ENCODE results near the gene PTCRA.
"Not testable (repeated sequence)": the region's sequence is repeated elsewhere in the genome, so short reads cannot be mapped to it uniquely, and the experiment has no call there.

Gene PTCRA

DNA sequence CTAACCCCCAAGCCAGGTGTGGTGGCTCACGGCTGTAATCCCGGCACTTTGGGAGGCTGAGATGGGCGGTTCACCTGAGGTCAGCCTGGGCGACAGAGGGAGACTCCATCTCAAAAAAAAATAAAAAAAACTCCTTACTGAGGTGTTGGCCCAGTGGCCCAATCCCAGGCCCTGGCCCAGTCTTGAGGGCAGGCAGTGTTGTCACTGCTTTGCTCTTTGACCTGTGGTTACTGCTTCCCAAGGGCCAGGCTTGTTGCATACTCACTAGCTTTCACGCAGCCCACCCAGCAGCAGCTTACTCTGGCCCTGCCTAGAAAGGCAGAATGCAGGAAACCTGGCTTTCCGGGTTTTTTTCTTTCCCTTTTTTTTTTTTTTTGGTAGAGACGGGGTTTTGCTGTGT is 26.6 kb downstream of the PTCRA start:
- no peak for DNase-seq

DNA sequence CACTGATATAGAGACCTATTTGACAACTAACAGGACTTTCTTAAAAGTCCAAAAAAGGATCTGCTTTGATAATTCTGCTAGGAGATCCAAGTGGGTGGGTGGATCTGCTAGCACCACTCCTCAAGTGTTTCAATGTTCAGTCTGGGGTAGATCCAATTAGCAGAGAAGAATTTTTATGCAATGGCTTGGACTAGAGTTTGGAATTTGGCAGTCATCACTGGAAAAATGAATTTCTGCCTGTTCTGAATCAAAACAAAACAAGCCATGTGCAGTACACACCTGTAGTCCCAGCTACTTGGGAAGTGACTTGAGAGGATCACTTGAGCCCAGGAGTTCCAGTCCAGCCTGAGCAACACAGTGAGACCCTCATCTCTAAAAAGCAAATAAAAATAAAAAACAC is 32.1 kb downstream of the PTCRA start:
- no peak for DNase-seq

DNA sequence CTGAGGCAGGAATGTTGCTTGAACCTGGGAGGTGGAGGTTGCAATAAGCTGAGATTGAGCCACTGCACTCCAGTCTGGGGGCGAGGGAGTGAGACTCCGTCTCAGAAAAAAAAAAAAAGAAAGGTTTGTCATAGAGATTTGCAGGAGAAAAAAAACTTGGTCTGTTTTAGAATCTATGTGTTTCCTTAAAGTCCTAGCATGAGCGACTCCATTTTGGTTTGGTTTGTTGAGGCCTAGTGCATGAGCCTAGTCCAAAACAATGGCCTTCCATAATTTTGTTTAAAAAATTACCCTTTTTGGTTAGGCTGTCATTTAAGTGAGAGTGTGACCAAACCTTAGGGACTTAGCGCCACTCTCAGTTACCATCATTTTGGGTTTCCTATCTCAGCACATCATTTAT is 36.5 kb downstream of the PTCRA start:
- no peak for DNase-seq

DNA sequence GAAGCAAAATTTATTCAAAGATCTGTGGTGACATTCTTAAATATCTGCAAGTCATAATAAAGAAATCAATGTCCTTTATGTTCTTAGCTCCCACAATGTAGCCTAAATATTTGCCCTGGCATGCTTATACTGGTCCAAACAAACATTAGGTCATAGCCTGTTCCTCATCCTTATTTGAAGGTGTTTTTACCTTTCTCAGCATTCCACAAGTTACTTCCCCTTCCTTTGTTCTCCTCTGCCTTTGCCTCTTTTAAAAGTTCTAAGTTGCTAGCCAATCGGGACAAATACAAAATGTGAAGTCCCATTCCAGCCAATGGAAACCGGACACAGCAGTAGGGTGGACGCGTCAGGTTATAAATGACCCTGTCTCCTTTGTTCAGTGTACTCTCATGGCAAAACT is 38.6 kb downstream of the PTCRA start:
- DNase-seq, result not testable (repeated sequence)

DNA sequence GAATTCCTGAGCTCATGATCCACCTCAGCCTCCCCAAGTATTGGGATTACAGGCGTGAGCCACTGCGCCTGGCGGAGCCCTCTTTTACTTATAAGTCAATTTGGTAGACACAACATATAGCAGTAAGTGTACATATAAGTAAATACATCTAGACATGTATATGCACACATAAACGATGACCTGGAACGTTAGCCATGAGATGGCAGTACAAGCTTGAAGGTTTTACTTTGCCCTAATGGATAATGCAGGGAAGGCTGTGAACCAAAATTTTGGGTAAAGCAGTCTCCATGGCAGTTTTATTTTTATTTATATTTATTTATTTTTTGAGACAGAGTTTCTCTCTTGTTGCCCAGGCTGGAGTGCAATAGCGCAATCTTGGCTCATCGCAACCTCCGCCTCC is 42.3 kb downstream of the PTCRA start:
- peak; percentile 39 for DNase-seq

DNA sequence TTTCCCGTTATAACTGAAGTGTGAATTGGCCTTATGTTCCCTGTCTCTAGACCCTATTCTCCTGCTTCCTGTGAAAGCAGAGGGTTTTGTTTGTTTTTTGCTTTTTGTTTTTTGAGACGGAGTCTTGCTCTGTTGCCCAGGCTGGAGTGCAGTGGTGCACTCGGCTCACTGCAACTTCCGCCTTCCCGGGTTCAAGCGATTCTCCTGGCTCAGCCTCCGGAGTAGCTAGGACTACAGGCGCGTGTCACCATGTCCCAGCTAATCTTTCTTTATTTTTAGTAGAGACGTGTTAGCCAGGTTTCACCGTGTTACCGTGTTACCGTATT is 44.0 kb downstream of the PTCRA start:
- no peak for DNase-seq

DNA sequence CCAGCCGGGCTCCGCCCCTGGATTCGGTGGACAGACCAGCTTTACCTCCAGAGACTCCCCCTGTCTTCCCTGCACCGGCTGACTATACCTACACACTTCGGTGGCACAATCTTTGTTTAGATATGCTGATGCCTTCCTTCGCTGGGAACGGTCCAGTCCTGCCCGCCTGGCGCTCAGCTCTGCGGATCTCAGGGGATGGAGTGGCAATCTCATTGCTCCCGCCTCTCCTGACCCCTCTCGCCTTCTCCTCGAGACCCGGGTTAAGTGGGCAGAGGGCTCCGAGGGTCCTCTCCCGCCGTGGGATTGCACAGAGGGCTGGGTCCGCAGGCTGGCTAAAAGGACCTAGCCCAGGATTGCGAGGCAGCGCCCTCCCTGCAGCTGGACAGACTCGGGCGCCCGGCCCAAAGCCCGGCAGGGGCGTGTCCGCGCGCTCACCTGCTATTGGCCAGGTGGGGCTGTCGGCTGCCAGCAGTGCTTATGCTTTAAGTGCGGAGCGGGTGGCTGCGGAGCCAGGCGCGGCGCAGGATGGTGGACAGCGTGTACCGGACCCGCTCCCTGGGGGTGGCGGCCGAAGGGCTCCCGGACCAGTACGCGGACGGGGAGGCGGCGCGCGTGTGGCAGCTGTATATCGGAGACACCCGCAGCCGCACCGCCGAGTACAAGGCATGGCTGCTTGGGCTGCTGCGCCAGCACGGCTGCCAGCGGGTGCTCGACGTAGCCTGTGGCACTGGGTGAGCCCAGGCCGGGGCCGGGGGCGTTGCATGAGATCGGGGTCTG is 44.6 kb downstream of the PTCRA start, which contains the start of gene GNMT:
TSS of gene GNMT (plus strand) at position 512 of the 777 bp plus-strand sequence. CDS start at position 526, 14 bp downstream.
- no peak for DNase-seq

DNA sequence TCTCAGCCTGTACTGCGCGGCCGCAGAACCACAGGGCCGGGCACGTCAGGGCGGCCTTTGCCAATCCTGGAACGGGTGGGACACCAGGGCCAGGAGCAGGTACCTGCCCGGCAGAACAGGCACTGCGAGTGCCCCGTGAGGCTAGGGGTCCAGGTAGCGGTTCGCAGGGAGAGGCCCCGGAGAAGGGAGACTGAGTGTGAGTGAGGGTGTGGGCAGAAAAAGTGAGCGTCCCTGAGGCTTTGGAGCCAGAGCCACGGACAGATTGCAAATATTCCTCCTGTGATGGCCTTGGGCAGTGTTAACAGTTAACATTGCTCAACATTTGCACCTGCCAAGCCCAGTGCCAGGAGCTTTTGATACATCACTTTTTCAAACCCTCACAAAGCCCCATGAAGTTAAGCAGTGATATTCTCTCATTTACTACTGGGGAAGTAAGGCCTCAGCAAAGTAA is 45.2 kb downstream of the PTCRA start:
- no peak for DNase-seq

DNA sequence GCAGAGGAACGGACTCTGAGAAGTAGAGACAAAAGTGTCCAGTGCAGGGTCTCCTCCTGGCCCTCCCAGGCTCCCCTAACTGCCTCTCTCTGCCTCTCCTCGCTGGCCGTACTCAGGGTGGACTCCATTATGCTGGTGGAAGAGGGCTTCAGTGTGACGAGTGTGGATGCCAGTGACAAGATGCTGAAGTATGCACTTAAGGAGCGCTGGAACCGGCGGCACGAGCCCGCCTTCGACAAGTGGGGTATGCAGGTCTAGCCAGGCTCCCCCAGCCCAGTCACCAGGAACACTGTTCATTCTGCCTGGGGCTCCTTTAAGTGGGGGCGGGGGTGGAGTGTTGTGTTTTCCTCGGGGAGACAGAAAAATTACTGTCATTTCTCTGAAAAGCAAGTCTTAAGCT is 46.2 kb downstream of the PTCRA start:
- DNase-seq, result no peak

DNA sequence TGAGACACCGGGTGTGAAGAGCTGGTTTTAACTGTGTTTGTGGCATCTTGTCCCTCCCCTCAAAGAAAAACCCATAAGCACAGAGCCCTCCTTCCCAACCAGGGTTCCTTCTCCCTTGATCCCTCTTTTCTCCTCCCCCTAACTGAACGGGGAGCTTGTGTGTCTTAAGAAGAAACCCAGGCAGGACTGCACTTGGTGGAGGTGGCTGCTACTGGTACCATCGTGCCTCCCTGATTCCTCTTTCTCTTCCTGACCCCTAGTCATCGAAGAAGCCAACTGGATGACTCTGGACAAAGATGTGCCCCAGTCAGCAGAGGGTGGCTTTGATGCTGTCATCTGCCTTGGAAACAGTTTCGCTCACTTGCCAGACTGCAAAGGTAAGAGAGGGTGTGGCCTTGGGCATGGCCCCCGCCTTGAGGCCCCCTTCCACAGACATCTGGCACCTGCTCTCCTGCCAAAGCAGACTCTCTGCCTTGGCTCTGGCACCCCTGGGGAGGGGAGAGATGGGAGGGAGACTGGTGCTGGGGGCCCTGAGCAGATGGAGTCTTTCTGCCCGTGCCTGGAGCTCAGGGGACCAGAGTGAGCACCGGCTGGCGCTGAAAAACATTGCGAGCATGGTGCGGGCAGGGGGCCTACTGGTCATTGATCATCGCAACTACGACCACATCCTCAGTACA is 46.8 kb downstream of the PTCRA start:
- DNase-seq, result no peak

DNA sequence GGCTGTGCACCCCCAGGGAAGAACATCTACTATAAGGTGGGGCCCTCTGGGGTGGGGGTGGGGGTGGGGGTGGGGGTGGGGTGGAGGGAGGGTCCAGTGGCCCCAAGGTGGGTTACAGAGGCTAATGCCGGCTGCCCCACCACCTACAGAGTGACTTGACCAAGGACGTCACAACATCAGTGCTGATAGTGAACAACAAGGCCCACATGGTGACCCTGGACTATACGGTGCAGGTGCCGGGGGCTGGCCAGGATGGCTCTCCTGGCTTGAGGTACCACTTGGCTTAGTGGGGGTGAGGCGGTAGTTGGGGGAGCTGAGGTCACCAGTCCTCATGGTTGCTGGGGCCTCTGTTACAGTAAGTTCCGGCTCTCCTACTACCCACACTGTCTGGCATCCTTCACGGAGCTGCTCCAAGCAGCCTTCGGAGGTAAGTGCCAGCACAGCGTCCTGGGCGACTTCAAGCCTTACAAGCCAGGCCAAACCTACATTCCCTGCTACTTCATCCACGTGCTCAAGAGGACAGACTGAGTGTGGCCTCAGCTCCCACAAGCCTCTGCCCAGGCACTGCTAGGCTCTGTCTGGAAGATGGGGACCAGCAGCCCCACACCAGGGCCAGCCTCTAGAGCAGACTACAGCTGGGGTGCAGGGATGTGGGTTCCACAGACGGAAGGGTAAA is 47.5 kb downstream of the PTCRA start:
- DNase-seq, result no peak

DNA sequence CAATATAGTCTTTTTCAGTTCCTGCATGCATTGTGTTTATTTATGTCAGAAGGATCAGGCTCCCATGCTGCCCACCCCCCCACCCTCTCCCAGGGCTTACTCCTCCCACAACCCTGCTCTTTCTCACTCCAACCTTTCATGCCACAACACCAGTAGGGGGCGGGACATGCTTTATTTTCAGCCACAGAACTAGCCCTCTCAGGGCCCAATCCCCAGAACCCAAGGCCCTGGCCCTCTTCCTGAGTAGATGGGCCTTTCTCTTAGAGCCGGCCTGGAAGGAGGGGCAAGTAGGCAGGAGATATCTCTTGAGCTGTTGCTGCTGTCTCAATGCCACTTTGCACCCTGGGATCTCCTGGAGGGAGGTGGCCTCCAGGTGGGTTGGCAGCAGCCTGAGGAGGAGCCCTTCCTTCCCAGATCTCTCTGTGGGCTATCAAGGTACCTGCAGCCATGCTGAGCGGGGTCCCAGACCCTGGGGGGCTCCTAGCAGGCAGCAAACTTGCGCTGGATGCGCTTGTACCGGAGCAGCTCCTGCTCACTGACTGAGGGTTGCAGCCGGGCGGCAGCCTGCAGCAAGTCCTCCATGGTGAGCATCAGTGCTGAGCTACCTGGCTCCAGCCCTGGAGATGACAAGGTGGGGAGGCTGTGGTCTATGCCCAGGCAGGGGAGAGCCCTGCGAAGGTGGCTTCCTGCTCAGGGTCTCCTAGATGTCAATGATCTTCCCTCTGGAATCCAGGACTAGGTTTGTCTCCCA is 48.2 kb downstream of the PTCRA start:
- peak; percentile 71 for DNase-seq

DNA sequence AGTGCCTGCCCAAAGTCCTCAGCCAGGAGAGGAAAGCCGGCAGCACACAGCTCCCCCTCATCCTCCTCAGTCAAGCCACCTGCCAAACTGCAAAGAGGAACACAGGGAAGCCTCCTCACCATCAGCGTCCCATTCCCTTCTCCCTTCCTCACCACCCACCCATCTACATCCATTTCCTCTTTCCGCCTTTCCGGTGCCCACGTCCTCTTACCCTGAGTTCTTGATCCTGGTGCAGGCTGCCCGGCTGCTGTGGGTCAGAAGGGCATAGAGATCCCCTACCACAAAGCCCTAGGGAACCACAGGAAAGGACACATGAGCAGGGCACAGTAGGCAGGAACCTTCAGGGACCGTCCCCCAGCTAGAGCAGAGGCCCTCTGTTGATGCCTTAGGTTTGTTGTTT is 50.7 kb downstream of the PTCRA start:
- no peak for DNase-seq

DNA sequence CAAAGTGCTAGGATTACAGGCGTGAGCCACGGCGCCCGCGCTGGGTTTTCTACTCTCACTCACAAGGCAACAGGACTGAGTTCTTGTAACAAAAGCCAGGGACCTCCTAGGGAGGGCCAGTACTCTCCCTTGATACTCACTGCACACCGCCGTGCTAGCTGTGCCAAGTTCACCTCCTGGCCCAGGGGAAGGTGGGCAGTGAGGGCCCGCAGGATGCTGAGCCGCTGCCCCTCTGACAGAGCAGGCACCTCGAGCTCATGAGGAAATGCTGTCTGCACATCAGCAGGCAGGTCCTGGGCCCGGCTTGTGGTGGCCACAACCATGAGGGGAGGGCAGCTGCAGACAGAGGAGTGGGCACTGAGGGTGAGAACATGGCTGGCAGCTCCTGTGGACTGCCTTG is 51.4 kb downstream of the PTCRA start:
- no peak for DNase-seq

DNA sequence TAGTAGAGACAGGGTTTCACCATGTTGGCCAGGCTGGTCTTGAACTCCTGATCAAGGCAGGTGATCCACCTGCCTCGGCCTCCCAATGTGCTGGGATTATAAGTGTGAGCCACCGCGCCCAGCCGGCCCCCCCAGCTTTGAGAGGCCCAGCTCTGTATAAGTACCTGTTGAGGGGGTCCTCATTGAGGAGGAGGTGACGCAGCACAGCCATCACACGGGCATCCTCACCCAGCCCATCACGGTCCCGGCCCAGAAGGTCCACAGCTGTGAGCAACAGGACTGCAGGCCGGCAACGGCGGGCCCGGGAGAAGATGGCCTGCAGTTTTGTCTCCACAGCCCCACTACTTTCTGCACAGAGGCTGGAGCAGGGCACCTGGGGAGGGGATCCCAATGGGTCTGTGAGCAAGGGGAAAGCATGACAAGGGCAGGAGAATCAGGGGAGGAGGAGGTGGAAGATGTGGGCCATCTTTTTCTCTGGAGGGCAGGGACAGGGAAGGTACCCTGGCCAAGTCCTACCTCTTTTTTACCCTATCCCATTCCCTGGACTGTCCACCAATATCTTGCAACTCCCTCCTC is 52.4 kb downstream of the PTCRA start:
- no peak for DNase-seq

DNA sequence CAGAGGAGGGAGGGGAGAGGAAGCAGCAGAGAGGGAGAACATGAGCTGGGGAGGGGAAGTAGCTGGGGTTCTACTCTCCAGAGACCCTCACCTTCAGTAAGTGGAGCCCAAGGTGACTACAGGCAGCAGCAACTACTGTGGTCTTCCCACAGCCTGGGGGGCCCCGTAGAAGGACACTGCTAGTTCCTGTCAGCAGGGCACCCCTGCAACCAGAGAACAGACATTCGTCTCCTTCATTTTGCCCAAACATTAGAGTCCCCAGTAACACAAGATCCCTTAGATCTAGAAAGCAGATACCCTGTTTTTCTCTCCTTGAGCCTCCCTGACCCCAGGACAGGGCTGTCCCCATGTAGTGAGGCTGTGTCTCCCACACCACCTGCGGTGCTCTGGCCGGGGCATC is 52.9 kb downstream of the PTCRA start:
- no peak for DNase-seq

DNA sequence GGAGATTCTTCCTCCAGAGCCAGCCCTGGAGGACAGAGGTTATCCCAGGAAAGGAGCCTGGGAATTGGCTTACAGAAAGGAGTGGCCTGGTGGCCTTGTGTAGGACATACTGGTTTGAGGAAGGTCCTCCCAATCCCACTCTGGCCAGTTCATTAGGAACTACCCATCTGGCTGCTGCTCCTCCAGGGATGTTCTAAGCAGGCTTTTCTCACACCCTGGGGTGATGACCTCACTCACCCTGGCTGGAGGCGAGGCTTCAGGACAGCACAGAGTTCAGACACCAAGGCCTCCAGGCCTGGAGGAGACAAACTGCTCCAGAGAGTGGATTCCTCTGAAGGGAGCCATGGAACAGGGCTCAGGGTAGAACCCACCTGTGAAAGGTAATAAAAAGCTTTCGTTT is 53.6 kb downstream of the PTCRA start:
- no peak for DNase-seq

DNA sequence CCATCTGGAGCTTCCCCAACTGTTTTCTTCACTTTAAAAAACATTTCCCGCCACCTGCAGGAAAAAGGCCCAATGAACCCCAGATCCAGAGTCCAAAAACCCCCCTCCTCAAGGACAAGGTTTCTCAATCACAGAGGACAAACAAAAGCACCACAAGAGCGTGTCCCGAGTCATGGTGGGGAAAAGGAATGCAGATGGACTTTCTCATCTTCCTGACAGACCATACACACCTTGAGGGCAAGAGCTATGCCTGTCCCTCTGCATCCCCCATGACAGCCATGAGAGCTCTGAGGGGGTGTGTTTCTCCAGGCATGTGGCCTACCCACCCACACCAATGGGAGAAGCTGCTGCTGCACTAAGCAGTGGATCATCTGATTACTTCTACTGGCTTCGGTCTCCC is 54.1 kb downstream of the PTCRA start:
- no peak for DNase-seq

DNA sequence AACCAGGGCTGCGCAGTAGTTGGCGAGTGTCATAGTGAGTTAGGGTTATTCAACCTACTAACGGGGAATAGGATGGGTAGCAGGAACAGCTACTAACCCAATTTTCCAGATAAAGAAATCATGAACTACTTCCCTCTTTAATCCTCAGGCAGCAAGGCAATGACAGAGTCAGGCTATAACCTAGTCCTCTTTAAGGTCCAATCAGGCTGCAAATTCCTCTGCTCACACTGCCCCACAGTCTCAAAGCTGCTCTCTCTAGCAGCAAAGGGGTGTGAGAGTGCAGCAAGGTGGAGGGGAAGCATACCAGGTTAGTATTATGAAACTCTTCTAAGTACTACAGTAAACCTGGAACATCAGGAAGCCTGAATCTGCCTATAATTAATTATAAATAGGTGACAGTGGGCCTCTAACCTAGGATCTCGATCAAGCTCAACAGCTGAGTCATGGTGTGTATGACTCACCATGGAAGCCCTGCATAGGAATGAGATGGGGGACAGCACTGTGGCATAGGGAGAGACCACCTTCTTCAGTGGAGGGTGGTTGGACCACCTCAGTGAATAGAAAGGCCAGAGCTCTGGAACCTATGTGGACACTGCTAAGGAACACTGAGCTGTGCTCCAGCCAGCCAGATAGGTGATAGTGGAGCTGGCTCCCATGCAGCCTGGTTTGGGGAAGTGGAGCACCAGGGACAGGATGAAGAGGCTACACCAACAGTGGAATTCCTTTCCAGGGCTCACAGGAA is 55.2 kb downstream of the PTCRA start:
- DNase-seq, result peak; percentile 50

DNA sequence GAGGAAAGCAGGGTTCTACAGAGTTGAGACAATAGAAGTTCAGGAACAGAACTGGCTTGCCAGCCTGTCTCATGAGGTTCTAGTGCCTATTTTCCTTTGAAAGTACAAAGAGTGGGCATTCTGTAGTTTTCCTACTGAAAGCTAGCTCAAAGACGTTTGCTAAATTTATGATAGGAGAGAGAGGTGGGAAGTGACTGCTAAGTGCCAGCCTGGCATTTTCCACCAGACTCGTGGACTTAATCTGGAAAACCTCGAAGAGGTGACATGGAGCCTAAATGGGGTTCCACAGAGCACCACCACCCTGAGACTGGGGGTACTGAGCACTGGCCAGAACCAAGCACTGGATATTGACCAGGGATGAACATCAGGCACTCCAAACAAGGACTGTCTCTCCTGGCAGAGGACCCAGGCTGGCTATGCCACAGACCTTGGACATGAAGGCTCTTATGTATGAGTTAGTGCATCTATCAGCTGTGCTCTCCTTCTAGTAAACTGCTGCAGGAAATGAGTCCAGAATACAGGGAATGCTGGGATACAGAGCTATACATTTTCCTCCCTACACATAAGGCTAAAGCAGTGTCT is 56.0 kb downstream of the PTCRA start:
- no peak for DNase-seq

DNA sequence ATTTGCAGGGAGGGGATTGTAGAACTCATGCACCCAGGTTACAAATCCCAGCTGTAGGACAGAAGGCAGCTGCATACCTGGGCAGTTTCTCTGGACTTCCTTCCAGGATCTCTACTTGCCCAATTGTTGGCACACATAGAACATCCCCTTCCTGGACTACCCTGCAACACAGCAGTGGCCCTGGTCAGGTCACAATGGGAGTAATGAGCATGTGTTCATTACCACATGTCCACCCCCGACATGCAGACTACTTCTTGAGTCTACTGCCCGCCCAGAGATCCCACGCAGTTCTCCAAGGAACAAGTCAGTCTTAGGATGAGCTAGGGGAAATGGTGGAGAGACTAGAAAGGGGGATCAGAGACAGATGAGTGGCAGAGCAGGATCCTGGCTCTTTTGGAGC is 58.1 kb downstream of the PTCRA start:
- DNase-seq, result no peak
